ENCODE data around the gene MYH7.

MYH7 gene

GRCh38 chr14:23378612-23379220 lies 56.7 kb downstream of the MYH7 start:
- DNase-seq (ENCODE audit: low spot score): no peak
- TF ChIP-seq CTCF (IDR thresholded peaks at IDR 0.05): no peak
- Histone ChIP-seq H3K27ac (peak overlapping the region in 1 of 2 donors; percentile 7), H3K4me3 (no peak overlapping the region)

- Histone ChIP-seq H3K4me3 (peak overlapping the region; percentile 44), H3K27ac (peak overlapping the region in 1 of 2 donors; percentile 49)
- no peak for TF ChIP-seq CTCF (IDR thresholded peaks at IDR 0.05)
- DNase-seq (ENCODE audit: low spot score): no peak
These were observed 57.6 kb downstream of the MYH7 start for GRCh38 chr14:23377573-23378563.

- no peak for DNase-seq (ENCODE audit: low spot score)
- TF ChIP-seq CTCF (IDR thresholded peaks at IDR 0.05): no peak
- Histone ChIP-seq H3K27ac (peak overlapping the region in 1 of 2 donors; percentile 49), H3K4me3 (peak overlapping the region; percentile 44)
These were observed 58.3 kb downstream of the MYH7 start for GRCh38 chr14:23377198-23377550.

GRCh38 chr14:23376482-23377197 lies 58.8 kb downstream of the MYH7 start, which contains the start of gene CMTM5:
Gene CMTM5 (plus strand): TSS chr14:23377046. CDS start chr14:23377252, 206 bp downstream.
- peak within 1 kb of the TSS; percentile 44 for H3K4me3 ChIP-seq
- no peak for DNase-seq (ENCODE audit: low spot score)
- no peak for TF ChIP-seq CTCF (IDR thresholded peaks at IDR 0.05)
- peak within 1 kb of the TSS in 1 of 2 donors; percentile 49 for H3K27ac ChIP-seq

GRCh38 chr14:23375527-23376251 lies 59.8 kb downstream of the MYH7 start:
- H3K4me3 ChIP-seq: no peak overlapping the region
- H3K27ac ChIP-seq: no peak overlapping the region
- DNase-seq (ENCODE audit: low spot score): no peak
- TF ChIP-seq CTCF (IDR thresholded peaks at IDR 0.05): no peak

- Histone ChIP-seq H3K27ac (no peak overlapping the region), H3K4me3 (no peak overlapping the region)
- DNase-seq (ENCODE audit: low spot score): no peak
- no peak for TF ChIP-seq CTCF (IDR thresholded peaks at IDR 0.05)
These were observed 62.4 kb downstream of the MYH7 start for GRCh38 chr14:23373041-23373440.

Measured in coronary artery (tissue), 2 donors.